Tongue (tissue), 3 donors: ENCODE measurements around the gene METTL6. TPM values are rescaled to one million over a fixed set of nuclear protein-coding genes. Genes with fewer than 3 reads are reported as not detected.
A peak's percentile ranks its signal among the peaks of the same experiment; 100 is the strongest.
"Not testable (repeated sequence)": the region's sequence is repeated elsewhere in the genome, so short reads cannot be mapped to it uniquely, and the experiment has no call there.

Source experiments
- DNase-seq: peaks from one replicate; pipeline ENCODE4 v3.0.0-alpha.2; 2015
- small RNA-seq: library from RNA; depleted of rRNA; stranded (forward); fragments of <200 nt; gene quantifications from one replicate; pipeline ENCODE3, GENCODE V24; 2014; ENCODE audit warnings: low replicate concordance
- total RNA-seq: library from RNA; depleted of rRNA; stranded (reverse); fragments of >200 nt; gene quantifications from one replicate; pipeline ENCODE4 v1.2.3, GENCODE V29; 2014

The METTL6 gene
- total RNA-seq, 1 donor from 2014 or later, result 25.2 TPM

DNA sequence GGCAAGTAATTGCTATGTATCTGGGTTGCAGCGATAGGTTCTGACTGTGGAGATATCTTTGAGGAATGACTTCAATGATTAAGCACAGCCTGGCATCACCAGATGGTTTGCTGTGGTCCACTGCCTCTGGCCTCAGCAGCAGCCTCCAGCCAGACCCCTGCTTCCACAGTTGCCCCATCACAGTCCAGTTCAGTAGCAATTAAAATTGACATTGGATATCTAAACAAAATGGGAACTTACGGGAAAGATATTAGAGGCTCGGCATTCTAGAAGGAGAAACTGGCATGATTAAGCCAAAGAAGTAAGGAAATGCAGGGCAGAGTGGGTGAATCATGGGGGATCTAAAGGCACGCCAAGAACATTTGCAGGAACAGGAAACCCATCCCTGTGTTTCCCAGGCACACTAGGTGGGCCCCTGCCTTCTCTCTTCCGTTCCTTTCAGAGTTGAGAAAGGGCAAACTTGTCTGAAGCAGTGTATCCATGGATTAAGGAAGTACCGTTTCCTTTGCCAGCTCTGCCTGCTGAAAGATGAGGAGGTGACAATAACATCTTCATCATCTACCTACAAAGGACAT, 58.7 kb downstream of the METTL6 start:
- DNase-seq, result no peak

DNA sequence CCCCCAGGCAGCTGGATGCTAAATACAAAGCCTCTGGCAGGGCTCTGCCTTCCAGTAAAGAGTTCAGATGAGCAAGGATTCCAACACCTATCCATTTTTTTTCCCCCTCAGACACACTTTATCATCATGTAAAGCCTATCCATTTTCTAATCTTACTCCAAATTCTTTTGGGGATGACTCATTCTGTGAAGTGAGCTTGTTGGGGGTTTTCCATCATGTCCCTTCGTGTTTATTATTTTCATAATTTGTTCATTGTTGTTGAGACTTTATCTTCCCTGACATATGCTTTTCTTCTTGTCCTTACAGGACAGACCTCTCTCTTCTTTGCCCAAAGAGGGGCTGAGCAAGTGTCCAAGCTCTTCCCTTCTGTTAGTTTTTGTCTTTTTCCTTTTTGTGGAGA, 60.3 kb downstream of the METTL6 start:
- DNase-seq, result no peak

DNA sequence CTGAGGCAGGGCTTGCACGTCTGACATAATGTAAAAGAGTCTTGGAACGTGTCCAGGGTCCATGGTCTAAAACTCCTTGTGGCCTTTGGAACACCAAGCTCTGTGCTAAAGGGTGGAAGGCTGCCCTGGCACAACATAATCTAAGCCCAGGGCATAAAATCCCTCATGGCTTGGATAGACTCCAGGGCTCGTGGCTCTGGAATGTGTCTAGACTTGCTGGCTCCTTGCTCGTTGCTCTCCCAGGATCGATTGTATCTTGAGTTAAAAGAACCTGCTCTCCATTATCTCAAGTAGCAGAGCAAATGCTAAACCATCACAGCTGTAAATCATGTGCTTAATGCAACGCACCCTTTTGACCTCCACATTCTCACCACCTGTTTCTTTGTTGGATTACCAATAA, 63.3 kb downstream of the METTL6 start:
- DNase-seq, result not testable (repeated sequence)

DNA sequence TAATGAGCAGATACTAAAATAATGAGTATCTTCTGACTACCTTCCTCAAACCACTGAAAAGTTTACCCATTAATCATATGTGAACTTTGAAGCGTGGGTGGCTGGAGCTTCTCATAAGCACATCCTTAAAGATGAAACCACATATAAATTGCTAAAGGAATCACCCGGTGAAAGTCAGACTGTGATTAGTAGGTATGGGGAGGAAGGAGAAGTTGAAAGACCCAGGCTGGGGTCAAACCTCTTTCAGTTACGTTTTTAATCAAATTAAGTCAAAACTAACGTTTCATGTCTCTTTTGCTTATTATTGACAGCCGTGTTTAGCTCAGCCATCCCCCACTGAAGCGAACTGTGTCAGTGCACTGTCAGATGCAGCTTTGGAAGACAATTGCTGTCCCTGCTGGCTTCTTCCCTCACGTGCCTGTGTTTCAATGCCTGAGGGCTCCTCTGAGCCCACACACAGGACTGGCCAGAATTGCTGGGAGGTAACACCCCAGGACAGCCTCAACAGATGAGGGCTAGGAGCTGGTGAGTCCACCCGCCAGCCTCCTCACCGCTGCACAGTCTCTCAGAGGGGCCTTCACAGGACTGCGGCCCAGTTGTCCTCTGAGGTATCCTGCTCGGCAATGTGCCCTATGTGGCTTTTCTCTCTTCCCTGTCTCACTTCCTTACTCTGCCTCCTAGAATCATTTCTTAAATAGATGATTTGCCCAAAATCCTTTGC, 65.7 kb downstream of the METTL6 start:
- DNase-seq, result no peak

DNA sequence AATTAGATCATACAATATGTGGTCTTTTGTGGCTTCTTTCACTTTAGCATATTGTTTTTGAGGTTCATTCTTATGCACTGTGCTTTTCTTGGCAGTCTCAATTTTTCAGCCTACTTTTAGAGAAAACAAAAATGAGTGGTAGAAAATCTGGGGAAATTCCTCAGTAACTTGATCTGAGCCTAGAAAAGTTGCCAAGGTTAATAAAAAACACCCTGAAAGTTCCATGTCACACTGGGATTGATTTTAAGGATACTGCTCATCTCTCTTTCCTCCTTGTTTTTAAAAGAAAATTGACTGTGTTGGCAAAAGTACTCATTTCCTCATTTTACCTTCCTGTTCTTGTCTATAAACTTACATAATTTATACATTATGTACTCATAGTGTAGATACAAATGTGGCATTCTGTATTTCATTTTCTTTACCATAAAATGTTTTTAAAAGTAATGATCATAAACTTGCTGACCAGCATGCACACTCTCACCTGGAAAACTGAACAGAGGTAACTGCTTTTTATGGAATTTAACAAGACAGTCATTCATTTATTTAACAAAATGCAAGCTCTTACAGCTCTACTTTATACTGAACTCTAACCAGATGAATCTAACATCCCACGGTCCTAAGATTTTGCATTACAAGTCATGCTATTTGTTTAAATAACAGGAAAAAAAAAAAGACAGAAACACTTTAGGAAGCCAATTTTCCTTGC, 66.4 kb downstream of the METTL6 start:
- DNase-seq, result peak; percentile 37

Small RNA genes lying within 50 kb of the gene (small RNA-seq; reads per million reads assigned to genes)
- not detected for gene HMGN2P7
- gene RNU6-1024P, result not detected

Other genes with a start within 250 kb of the METTL6 start
- 54.7 TPM for gene CAPN7, start 221.3 kb downstream of the METTL6 start, total RNA-seq
- 37.1 TPM for gene SH3BP5, start 95.0 kb downstream of the METTL6 start, total RNA-seq
- 14.9 TPM for gene EAF1, start 54 bp upstream of the METTL6 start, total RNA-seq
- 12.1 TPM for gene COLQ, start 94.2 kb upstream of the METTL6 start, total RNA-seq
- gene HACL1, start 174.0 kb upstream of the METTL6 start, total RNA-seq, result 14.0 TPM
- 19.3 TPM for gene BTD, start 174.2 kb upstream of the METTL6 start, total RNA-seq